ENCODE measurements around the gene ZNF260.
"Not testable (repeated sequence)": the region's sequence is repeated elsewhere in the genome, so short reads cannot be mapped to it uniquely, and the experiment has no call there.

Gene ZNF260

GRCh38 chr19:36528194-36528920, at the start of gene ZNF260:
Gene ZNF260 (minus strand): TSS chr19:36528271. CDS start chr19:36515238, 13,033 bp downstream.
- peak; percentile 89 for DNase-seq

GRCh38 chr19:36577271-36577996, 49.4 kb upstream of the ZNF260 start:
- DNase-seq: no peak

- DNase-seq: no peak
Measured at GRCh38 chr19:36574741-36575140, 46.7 kb upstream of the ZNF260 start.

DNA sequence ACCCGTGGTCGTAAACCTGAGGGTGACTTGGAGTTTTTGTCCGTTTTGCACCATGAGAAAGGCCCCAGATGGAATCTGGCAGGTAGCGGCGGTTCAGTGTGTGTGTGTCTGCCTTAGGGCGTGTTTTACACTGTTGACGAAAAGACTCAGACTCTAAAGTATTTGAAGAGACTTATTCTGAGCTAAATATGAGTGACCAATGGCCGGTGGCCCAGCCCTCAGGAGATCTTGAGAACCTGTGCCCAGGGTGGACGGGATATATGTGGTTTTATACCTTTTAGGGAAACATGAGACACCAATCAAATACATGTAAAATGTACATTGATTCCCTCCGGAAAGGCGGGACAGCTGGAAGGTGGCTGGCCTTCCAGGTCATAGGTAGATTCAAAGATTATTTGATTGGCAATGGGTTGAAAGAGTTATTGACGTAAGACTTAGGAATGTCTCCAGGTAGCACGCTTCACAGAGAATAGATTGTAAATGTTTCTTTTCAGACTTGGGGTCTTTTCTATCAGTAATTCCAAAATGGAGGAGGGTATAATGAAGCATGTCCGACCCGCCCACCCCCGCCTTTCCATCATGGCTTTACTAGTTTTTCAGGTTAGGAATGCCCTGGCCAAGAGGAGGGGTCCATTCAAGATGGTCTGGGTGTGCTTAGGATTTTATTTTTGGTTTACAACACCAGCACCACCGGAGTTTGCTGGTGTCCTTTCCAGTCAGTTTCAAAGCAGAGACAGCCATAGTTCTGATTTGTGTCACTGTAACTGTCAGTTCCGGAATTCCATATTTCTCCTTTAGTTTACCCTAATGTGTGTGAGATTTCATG, 46.0 kb upstream of the ZNF260 start:
- no peak for DNase-seq

DNA sequence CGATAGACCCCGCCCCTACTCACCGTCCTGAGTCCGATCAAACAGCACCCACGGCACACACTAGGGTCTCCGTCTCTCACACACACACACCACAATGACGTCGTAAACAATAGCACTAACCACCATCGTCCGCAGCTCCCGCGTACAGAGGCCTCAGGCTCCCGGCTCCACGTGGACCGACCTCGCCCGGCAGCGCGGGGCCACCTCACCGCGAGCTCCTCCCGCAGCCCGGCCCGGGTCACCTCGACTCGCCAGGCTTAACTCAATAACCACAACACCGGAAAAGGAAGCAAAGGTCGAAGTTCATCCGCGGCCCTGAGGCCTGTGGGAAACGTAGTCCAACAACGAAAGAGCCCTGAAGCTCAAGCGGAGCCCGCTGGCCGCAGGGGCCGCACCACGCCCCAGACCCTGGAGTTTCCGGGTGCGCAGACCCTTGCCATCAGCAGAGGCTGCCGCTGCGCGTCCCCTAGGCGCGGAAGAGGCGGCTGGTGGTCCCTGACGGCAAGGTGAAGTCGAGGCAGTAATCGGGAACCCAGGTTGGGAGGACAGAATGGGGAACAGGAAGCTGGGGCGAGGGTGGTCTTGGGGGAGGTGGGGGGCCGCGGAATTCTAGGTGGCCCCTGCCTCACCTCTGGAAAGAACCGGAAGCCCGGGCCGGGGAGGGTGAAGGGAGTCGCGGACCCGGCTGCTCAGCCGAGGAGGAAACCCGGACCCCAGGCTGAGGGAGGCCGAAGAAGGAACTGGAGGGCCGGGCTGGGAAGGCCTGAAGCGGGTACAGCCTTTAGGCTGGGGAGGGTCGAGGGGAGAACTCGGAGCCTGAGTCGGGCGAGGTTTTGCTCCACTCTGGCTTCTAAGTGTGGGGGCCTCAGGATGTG, 45.2 kb upstream of the ZNF260 start, which contains the start of gene ZNF529:
Gene ZNF529, minus strand, starts transcription at position 273 of the 875 bp plus-strand sequence. CDS start 946 bp downstream, outside the sequence.
- peak; percentile 69 for DNase-seq

DNA sequence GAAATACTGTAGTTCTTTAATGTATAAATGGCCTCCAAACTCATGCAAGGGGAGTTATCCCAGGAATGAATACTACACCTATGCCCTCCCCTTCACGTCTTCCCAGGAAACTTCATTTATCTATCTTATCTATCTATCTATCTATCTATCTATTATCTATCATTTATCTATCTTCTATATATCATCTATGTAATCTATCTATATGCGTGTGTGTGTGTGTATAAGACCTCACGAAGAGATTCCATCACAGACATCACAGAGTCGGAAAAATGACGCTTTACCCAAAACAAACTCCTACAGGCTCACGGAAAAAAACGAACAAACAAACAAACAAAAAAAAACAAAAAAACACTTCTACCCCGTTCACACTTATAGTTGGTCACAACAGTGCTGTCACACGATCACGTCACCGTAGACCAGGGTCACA, 44.5 kb upstream of the ZNF260 start:
- no peak for DNase-seq

DNA sequence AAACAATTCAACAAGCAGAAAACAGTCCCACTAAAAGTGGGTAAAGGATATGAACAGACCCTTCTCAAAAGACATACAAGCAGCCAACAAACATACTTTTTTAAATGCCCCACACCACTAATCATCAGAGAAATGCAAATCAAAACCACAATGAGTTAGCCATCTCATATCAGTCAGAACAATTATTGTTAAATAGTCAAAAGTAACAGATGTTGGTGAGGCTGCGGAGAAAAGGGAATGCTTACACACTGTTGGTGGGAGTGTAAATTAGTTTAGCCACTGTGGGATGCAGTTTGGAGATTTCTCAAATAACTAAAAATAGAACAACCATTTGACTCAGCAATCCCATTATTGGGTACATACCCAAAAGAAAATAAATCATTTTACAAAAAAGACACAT, 36.3 kb upstream of the ZNF260 start:
- no peak for DNase-seq

DNA sequence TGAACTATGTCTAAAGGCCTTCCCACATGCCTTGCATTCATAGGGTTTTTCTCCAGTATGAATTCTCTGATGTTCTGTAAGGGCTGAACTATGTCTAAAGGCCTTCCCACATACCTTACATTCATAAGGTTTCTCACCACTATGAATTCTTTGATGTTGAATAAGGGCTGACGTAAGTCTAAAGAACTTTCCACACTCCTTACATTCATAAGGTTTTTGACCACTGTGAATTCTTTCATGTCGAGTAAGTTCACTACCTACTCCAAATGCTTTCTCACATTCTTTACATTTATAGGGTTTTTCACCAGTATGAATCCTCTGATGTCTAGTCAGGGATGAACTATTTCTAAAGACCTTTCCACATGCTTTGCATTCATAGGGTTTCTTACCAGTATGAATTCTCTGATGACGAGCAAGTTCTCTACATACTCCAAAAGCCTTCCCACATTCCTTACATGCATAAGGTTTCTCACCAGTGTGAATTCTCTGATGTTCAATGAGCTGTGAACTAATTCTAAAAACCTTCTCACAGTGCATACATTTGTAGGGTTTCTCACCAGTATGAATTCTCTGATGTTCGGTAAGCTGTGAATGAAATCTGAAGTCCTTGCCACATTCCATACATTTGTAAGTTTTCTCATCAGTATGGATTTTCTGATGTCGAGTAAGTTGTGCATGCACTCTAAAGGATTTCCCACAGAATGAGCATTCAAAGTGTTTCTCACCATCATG, 19.1 kb upstream of the ZNF260 start:
- no peak for DNase-seq

DNA sequence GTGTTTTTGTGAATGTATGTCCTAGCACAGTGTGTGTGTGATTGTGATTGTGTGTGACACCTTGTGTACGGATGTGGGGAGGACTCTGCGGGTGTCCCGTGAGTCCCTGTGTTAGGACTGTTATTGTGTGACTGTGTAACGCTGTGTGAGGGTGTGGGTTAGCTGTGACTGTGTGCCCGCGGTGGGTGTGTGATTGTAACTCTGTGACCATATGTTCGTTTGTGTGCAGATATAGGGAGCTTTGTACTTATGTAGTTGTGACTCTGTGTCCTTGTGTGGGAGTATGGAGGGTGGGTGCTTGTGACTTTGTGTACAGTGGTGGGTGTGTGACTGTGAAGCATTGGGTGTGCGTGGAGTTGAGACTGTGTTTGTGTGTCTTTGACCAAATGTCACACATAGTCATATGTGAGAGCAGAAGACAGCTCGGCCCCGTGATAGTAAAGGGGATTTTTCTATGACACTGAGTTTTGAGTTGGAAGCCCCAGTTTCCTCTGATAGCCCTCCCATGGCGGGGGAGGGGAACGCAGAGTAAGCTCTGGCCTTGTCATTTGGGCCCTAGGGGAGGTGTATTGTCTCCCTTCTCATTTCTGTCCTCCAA, 949 bp upstream of the ZNF260 start:
- no peak for DNase-seq

GRCh38 chr19:36527873-36528193, 238 bp downstream of the ZNF260 start:
- no peak for DNase-seq

DNA sequence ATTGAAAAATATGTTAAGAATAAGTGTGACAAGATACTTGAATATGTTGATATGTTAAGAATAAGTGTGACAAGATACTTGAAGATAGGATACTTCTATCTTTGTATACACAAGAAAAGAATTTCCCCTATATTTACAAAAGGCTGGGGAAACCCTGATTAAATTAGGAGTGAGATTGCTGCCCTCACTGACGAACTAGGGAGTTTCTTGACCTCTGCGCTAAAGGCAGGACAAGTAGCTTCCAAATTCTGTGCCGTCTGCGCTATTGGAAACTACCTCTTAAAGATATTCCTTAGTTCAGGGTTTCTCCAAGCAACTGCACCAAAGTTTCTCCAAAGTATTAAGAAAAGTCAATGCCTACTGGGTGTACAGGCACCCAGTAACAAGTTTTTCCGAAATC, 730 bp downstream of the ZNF260 start:
- no peak for DNase-seq

- DNase-seq: no peak
Measured at GRCh38 chr19:36526581-36526980, 1.5 kb downstream of the ZNF260 start.

GRCh38 chr19:36524617-36525016, 3.5 kb downstream of the ZNF260 start:
- DNase-seq: no peak

- DNase-seq: no peak
Measured at GRCh38 chr19:36514012-36514612, 14.0 kb downstream of the ZNF260 start.

DNA sequence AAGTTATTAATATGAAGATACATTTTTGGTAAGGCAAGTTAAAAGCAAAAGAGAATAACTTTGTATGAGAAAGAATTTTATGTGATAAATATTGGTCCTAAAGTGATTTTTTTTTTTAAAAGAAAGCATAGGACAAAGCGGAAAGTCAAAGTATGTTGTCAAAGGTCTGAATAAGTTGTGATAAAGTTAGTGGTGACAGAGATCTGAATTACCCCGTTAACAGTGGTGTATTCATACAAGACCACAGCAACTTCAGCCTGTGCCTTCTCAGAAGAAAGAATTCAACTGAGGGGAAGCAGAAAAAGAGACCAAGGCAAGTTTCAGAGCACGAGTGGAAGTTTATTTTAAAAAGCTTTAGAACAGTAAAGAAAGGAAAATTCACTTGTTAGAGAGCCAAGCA, 19.7 kb downstream of the ZNF260 start:
- DNase-seq: no peak

DNA sequence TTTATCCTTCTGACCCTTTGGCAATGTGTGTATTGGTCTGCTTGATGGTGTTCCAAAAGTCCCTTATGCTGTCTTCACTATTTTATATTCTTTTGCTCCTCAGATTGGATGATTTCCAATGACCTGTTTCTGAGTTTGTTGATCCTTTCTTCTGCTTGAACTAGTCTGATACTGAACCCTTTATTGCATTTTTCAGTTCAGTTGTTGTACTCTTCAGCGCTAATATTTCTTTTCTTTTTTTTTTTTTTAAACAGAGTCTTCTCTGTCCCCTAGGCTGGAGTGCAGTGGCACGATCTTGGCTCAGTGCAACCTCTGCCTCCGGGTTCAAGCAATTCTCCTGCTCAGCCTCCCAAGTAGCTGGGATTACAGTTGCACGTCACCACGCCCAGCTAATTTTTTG, 26.1 kb downstream of the ZNF260 start:
- no peak for DNase-seq

DNA sequence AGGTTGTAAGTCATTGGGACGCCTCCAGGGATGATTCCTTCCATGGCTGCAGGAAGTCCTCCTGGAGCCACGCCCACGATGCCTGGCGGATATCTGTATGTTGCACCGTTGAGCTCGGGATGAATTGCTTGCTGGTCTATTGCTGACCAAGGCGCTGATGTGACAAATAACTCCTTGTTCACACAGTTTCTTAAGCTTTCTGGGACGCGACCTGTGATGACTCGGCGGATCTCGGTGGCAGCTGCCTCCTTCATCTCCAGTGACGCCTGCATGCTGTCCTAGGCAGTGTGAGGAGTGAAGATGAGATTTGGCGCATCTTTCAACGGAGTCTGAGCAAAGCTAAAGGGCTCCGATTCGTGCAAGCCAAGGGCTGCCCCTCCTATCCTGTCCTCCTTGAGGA, 31.1 kb downstream of the ZNF260 start:
- DNase-seq: no peak

DNA sequence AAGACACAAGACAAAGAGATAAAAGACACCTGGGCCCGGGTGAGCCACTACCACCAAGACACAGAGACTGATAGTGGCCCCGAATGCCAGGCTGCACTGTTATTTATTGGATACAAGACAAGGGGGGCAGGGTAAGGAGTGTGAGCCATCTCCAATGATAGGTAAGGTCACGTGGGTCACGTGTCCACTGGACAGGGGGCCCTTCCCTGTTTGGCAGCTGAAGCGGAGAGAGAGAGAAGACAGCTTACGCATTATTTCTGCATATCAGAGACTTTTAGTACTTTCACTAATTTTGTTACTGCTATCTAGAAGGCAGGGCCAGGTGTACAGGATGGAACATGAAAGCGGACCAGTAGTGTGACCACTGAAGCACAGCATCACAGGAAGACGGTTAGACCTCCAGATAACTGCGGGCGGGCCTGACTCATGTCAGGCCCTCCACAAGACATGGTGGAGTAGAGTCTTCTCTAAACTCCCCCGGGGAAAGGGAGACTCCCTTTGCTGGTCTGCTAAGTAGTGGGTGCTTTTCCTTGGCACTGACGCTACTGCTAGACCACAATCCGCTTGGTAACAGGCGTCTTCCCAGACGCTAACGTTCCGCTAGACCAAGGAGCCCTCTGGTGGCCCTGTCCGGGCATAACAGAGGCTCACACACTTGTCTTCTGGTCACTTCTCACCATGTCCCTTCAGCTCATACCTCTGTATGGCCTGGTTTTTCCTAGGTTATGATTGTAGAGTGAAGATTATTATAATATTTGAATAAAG, 35.2 kb downstream of the ZNF260 start:
- DNase-seq: not testable (repeated sequence)

GRCh38 chr19:36490846-36491245, 37.2 kb downstream of the ZNF260 start:
- not testable (repeated sequence) for DNase-seq

DNA sequence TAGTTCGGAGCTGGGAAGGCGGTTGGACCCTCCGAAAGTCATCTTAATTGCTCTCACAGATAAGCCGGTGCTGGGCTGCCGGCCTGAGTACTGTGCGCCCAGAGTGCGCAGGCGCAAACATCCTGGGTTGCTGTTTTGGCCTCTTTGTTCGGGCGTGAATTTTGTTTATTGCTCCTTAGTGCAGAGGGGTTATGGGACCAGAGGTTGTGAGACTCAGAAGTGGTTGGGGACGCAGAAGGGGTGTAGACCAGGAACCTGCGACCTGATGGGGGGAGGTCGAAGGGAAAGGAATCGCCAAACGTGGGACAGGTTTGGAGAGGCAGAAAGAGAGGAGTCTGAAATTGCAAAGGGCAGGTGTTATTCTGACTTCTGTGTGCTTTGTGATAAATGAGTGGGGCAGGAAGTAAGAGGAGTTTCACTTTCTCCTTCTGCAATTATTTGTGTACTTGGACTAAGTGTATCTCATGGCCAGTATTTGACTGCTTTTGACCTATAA, 38.1 kb downstream of the ZNF260 start:
- no peak for DNase-seq
